ENCODE results near the gene RAB36.

DNA sequence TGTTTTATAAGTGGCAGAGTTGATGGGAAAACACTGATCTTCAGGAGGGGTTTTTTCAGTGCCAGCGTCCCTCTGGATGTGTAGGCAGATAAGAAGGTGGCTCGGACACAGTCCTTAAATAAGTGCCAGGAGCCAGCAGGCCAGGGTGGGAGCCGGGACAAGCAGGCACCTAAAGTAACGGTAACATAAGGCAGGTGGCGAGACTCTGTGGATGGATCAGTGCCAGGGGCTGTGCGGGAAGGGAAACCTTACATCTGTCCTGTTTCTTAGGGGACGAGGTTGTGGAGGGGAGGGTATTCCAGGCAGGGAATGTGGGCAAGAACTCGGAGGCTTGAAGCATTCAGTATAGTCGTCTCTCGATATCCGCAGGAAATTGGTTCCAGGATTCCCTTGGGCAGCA is 50.9 kb downstream of the RAB36 start:
- TF ChIP-seq, protein P1, sequence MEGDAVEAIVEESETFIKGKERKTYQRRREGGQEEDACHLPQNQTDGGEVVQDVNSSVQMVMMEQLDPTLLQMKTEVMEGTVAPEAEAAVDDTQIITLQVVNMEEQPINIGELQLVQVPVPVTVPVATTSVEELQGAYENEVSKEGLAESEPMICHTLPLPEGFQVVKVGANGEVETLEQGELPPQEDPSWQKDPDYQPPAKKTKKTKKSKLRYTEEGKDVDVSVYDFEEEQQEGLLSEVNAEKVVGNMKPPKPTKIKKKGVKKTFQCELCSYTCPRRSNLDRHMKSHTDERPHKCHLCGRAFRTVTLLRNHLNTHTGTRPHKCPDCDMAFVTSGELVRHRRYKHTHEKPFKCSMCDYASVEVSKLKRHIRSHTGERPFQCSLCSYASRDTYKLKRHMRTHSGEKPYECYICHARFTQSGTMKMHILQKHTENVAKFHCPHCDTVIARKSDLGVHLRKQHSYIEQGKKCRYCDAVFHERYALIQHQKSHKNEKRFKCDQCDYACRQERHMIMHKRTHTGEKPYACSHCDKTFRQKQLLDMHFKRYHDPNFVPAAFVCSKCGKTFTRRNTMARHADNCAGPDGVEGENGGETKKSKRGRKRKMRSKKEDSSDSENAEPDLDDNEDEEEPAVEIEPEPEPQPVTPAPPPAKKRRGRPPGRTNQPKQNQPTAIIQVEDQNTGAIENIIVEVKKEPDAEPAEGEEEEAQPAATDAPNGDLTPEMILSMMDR (IDR thresholded peaks at IDR 0.05) = no peak
- no peak for TF ChIP-seq ELF4 (CRISPR knock-in tag; IDR thresholded peaks at IDR 0.05; ENCODE audit: low read depth)
- TF ChIP-seq FOXP1 (CRISPR knock-in tag; IDR thresholded peaks at IDR 0.05; ENCODE audit: borderline replicate concordance) = no peak
- no peak for TF ChIP-seq ZNF425 (CRISPR knock-in tag; conservative IDR thresholded peaks at IDR 0.05)
- TF ChIP-seq USF2 (CRISPR knock-in tag; IDR thresholded peaks at IDR 0.05) = no peak
